CD4-positive, alpha-beta T cell (primary cell): ENCODE data around the gene SERPINB12. TPM values are rescaled to one million over a fixed set of nuclear protein-coding genes. Genes with fewer than 3 reads are reported as not detected.

Experiments used
- ATAC-seq: fragments of 200-7000 bp; cut with Tn5 transposase; one replicate; pipeline ENCODE4 v1.10.0; 2022; ENCODE audit warnings: mild to moderate bottlenecking; ENCODE audit not compliant: poor library complexity
- CTCF ChIA-PET: fragments of 350-600 bp; sonication (Branson Sonifier 250); formaldehyde crosslinking; loops from one replicate; lab custom pipeline; 2021; ENCODE audit warnings: antibody characterized with exemption, inconsistent platforms; lab: Charles Lee
- POLR2A ChIA-PET: fragments of 350-600 bp; sonication (Branson Sonifier 250); formaldehyde crosslinking; loops from one replicate; lab custom pipeline; 2021; ENCODE audit warnings: antibody characterized with exemption, inconsistent platforms; lab: Charles Lee
- DNase-seq, 14 experiments: peaks; one replicate each; pipeline ENCODE4 v3.0.0-alpha.2; 2013 to 2020; ENCODE audit warnings: mixed read lengths in 2 of 14
- H3K27ac ChIP-seq, 2 donors: one replicate each; pipeline versions ENCODE4 v1.5.1 to v1.7.0; 2013; ENCODE audit warnings: low read length in 2 of 2, low read depth in 1 of 2, mild to moderate bottlenecking in 1 of 2
- H3K27me3 ChIP-seq, 2 experiments: 1 replicate in 1 of 2; 2 replicates in 1 of 2; pipeline versions ENCODE4 v1.6.1 to v1.7.0; 2013; ENCODE audit warnings: low read length in 2 of 2, control low read depth in 1 of 2, mild to moderate bottlenecking in 1 of 2, moderate library complexity in 1 of 2; ENCODE audit not compliant: insufficient read depth in 2 of 2, control insufficient read depth in 1 of 2
- H3K36me3 ChIP-seq: one replicate; pipeline ENCODE4 v1.6.1; 2013; ENCODE audit warnings: low read length, control low read depth; ENCODE audit not compliant: insufficient read depth
- H3K4me1 ChIP-seq: one replicate; pipeline ENCODE4 v1.6.1; 2013; ENCODE audit warnings: low read length, control low read depth; ENCODE audit not compliant: insufficient read depth
- H3K4me3 ChIP-seq: one replicate; pipeline ENCODE4 v1.5.1; 2013; ENCODE audit warnings: mild to moderate bottlenecking, low read length, moderate library complexity
- H3K9me3 ChIP-seq, 2 experiments: 1 replicate in 1 of 2; 2 replicates in 1 of 2; pipeline versions ENCODE4 v1.6.1 to v1.7.0; 2013; ENCODE audit warnings: low read length in 2 of 2, mild to moderate bottlenecking in 2 of 2, control low read depth in 1 of 2, moderate library complexity in 1 of 2; ENCODE audit not compliant: control insufficient read depth in 1 of 2, insufficient read depth in 1 of 2
- H3K27ac Mint-ChIP-seq: one replicate; pipeline ENCODE4 v1.8.0; 2020; ENCODE audit warnings: mixed read lengths
- H3K27me3 Mint-ChIP-seq: one replicate; pipeline ENCODE4 v1.8.0; 2021; ENCODE audit warnings: mixed read lengths
- H3K36me3 Mint-ChIP-seq: one replicate; pipeline ENCODE4 v1.8.0; 2021; ENCODE audit warnings: low read depth, mixed read lengths
- H3K4me1 Mint-ChIP-seq: one replicate; pipeline ENCODE4 v1.8.0; 2021; ENCODE audit warnings: low read depth, mixed read lengths
- H3K4me3 Mint-ChIP-seq: one replicate; pipeline ENCODE4 v1.8.0; 2020; ENCODE audit warnings: mild to moderate bottlenecking, mixed read lengths
- H3K9me3 Mint-ChIP-seq: one replicate; pipeline ENCODE4 v1.8.0; 2020; ENCODE audit warnings: mixed read lengths
- CTCF ChIP-seq: fragments of 200-600 bp; IDR thresholded peaks from one replicate; pipeline ENCODE4 v1.8.0; 2022; ENCODE audit warnings: antibody characterized with exemption, mild to moderate bottlenecking
- intact Hi-C, 2 experiments: fragments of 100-400 bp; cut with DNase I in 1 of 2; cut with micrococcal nuclease in 1 of 2; formaldehyde crosslinking; loops; one replicate each; pipeline versions ENCODE4 v1.15.1 to v1.9.0; 2023 to 2025; cut with DNase I, micrococcal nuclease
- polyA plus RNA-seq, 2 donors: library from polyadenylated mRNA; unstranded; fragments of 120-200 nt; gene quantifications; one replicate each; pipeline ENCODE4 v1.2.1, GENCODE V29; 2013
- total RNA-seq, 174 experiments: library from RNA in 2 of 174; stranded (reverse) in 2 of 174; gene quantifications; one replicate each; pipeline ENCODE4 v1.2.3 and lab custom pipeline; 2021 to 2026

Gene SERPINB12
- total RNA-seq (not detected), total RNA-seq (lab: John Stamatoyannopoulos, UW) (0 to 0.11 (median 0) reads per million in 172 experiments)
- polyA plus RNA-seq (2013, experiment 1 of 2) = not detected
- not detected for polyA plus RNA-seq (2013, experiment 2 of 2)

DNA sequence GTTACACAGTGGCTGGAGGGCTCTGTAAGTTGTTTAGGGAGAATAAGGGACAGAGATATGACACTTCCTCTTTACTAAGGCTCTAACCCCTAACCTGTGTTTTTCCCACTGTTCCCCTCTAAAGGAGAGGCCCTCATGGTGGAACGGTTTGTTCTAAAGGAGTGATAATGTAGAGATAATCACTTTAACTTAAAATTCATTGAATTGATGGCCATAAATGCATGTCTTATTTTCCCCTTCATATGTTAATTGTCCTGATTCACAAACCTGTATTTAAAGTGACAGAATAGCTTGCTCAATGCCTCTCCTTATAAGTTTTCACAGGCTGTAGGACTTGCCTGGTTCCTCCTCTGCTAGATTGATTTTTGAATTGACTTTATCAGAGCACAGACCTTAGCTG is at the start of gene SERPINB12:
SERPINB12 (plus strand) TSS at position 301 of the 400 bp plus-strand sequence. CDS start 13,791 bp downstream, outside the sequence.
- H3K27me3 Mint-ChIP-seq = peaks cover 31% of the 10 kb centered on the region
- no peaks in the 10 kb centered on the region for H3K9me3 Mint-ChIP-seq
- H3K27me3 ChIP-seq = peaks cover 0 to 11% of the 10 kb centered on the region in 2 experiments
- no peaks in the 10 kb centered on the region for H3K36me3 ChIP-seq
- no peak for DNase-seq
- H3K9me3 ChIP-seq = no peaks in the 10 kb centered on the region
- no peaks in the 10 kb centered on the region for H3K4me1 Mint-ChIP-seq
- no peak within 1 kb of the TSS for H3K27ac Mint-ChIP-seq
- POLR2A ChIA-PET = no interaction called here
- TF ChIP-seq CTCF = no peak
- intact Hi-C loops = no loop called here
- no peaks in the 10 kb centered on the region for H3K4me1 ChIP-seq
- no peak within 1 kb of the TSS for H3K27ac ChIP-seq
- no peak for ATAC-seq
- CTCF ChIA-PET = no interaction called here
- H3K36me3 Mint-ChIP-seq = no peaks in the 10 kb centered on the region
- no peak within 1 kb of the TSS for H3K4me3 Mint-ChIP-seq
- no peak within 1 kb of the TSS for H3K4me3 ChIP-seq

DNA sequence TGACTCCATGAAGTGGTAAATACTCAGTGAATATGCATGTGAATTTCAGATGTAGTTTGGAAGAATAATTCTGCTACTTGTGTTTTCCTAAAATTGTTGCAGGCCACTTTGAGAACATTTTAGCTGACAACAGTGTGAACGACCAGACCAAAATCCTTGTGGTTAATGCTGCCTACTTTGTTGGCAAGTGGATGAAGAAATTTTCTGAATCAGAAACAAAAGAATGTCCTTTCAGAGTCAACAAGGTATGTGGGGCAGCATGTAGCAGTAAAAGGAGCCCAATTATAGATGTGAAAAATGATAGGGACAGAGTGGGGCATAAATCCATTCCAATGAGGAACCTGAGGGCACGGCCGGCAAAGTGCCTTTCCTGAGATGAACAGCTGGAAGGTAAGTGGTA is 49.3 kb upstream of the SERPINB12 start:
- no peaks in the 10 kb centered on the region for H3K4me1 ChIP-seq
- no peaks in the 10 kb centered on the region for H3K9me3 Mint-ChIP-seq
- intact Hi-C loops = no loop called here
- no peak for ATAC-seq
- H3K27ac Mint-ChIP-seq = no peak overlapping the region
- no peaks in the 10 kb centered on the region for H3K9me3 ChIP-seq
- no peaks in the 10 kb centered on the region for H3K27me3 ChIP-seq
- no peak overlapping the region for H3K27ac ChIP-seq
- H3K27me3 Mint-ChIP-seq = peaks cover 5% of the 10 kb centered on the region
- ChIA-PET POLR2A (no interaction called here), CTCF (no interaction called here)
- H3K4me1 Mint-ChIP-seq = no peaks in the 10 kb centered on the region
- no peak for TF ChIP-seq CTCF
- H3K4me3 ChIP-seq = no peak overlapping the region
- DNase-seq = no peak
- H3K4me3 Mint-ChIP-seq = no peak overlapping the region
- H3K36me3 ChIP-seq = no peaks in the 10 kb centered on the region
- no peaks in the 10 kb centered on the region for H3K36me3 Mint-ChIP-seq

GRCh38 chr18:63495675-63496074 is 46.5 kb upstream of the SERPINB12 start:
- H3K4me3 Mint-ChIP-seq = no peak overlapping the region
- H3K36me3 ChIP-seq = no peaks in the 10 kb centered on the region
- no peak overlapping the region for H3K27ac Mint-ChIP-seq
- no peak for ATAC-seq
- peaks cover 5% of the 10 kb centered on the region for H3K27me3 Mint-ChIP-seq
- no peaks in the 10 kb centered on the region for H3K9me3 ChIP-seq
- ChIA-PET POLR2A (no interaction called here), CTCF (no interaction called here)
- intact Hi-C loops = no loop called here
- H3K4me3 ChIP-seq = no peak overlapping the region
- H3K4me1 Mint-ChIP-seq = no peaks in the 10 kb centered on the region
- no peak for TF ChIP-seq CTCF
- H3K27me3 ChIP-seq = no peaks in the 10 kb centered on the region
- H3K9me3 Mint-ChIP-seq = no peaks in the 10 kb centered on the region
- no peaks in the 10 kb centered on the region for H3K36me3 Mint-ChIP-seq
- H3K27ac ChIP-seq = no peak overlapping the region
- no peak for DNase-seq
- H3K4me1 ChIP-seq = no peaks in the 10 kb centered on the region
